HS-5 (cell line): ENCODE results near the gene WWOX.

Experiments
- DNase-seq: peaks from one replicate; pipeline ENCODE4 v3.0.0-alpha.2; 2012; ENCODE audit warnings: low read depth

WWOX gene

GRCh38 chr16:78659668-78660217 is 560.3 kb downstream of the WWOX start:
- no peak for DNase-seq

GRCh38 chr16:78660795-78661194 is 561.3 kb downstream of the WWOX start:
- no peak for DNase-seq

- no peak for DNase-seq
Observed at GRCh38 chr16:78663690-78664089, 564.2 kb downstream of the WWOX start.

GRCh38 chr16:78664811-78665772 is 565.6 kb downstream of the WWOX start:
- no peak for DNase-seq

GRCh38 chr16:78666318-78666717 is 566.9 kb downstream of the WWOX start:
- DNase-seq, result no peak

GRCh38 chr16:78667675-78668074 is 568.2 kb downstream of the WWOX start:
- no peak for DNase-seq

- no peak for DNase-seq
Observed at GRCh38 chr16:78668393-78668792, 568.9 kb downstream of the WWOX start.

- DNase-seq, result no peak
Observed at GRCh38 chr16:78669994-78670393, 570.5 kb downstream of the WWOX start.

- no peak for DNase-seq
Observed at GRCh38 chr16:78672779-78673556, 573.5 kb downstream of the WWOX start.

- DNase-seq, result no peak
Observed at GRCh38 chr16:78673884-78674283, 574.4 kb downstream of the WWOX start.

GRCh38 chr16:78675312-78675711 is 575.9 kb downstream of the WWOX start:
- DNase-seq, result no peak

GRCh38 chr16:78675951-78676792 is 576.7 kb downstream of the WWOX start:
- DNase-seq, result no peak

- no peak for DNase-seq
Observed at GRCh38 chr16:78677181-78677731, 577.8 kb downstream of the WWOX start.

- no peak for DNase-seq
Observed at GRCh38 chr16:78679546-78679945, 580.1 kb downstream of the WWOX start.

GRCh38 chr16:78681743-78682142 is 582.3 kb downstream of the WWOX start:
- no peak for DNase-seq

GRCh38 chr16:78684030-78684611 is 584.7 kb downstream of the WWOX start:
- DNase-seq, result no peak

GRCh38 chr16:78684655-78685375 is 585.4 kb downstream of the WWOX start:
- DNase-seq, result no peak

GRCh38 chr16:78686601-78687000 is 587.1 kb downstream of the WWOX start:
- no peak for DNase-seq

- DNase-seq, result no peak
Observed at GRCh38 chr16:78689028-78689427, 589.6 kb downstream of the WWOX start.

- DNase-seq, result no peak
Observed at GRCh38 chr16:78689536-78689935, 590.1 kb downstream of the WWOX start.
